ENCODE measurements around the gene ZNF248.
"Not testable (repeated sequence)": the region's sequence is repeated elsewhere in the genome, so short reads cannot be mapped to it uniquely, and the experiment has no call there.

Gene ZNF248

GRCh38 chr10:37738241-37738640 is 119.2 kb downstream of the ZNF248 start:
- not testable (repeated sequence) for DNase-seq

GRCh38 chr10:37737336-37737735 is 120.1 kb downstream of the ZNF248 start:
- no peak for DNase-seq

- no peak for DNase-seq
These were observed 121.3 kb downstream of the ZNF248 start for GRCh38 chr10:37736120-37736519.

GRCh38 chr10:37734971-37735370 is 122.4 kb downstream of the ZNF248 start:
- no peak for DNase-seq

Data from NCI-H1105 (cell line).